SU-DHL-6 (cell line): ENCODE measurements around the gene FAM171A1.

ENCODE experiments used
- H2AFZ ChIP-seq: fragments of 200-600 bp; sonication (generic); 2 replicates; pipeline ENCODE4 v1.6.1; 2014; ENCODE audit warnings: low read depth, mild to moderate bottlenecking, moderate library complexity, mixed read lengths, antibody characterized with exemption, low read length; ENCODE audit not compliant: severe bottlenecking
- H3F3A ChIP-seq: fragments of 200-600 bp; shearing (Covaris generic); 2 replicates; pipeline ENCODE4 v1.6.0; 2016; ENCODE audit warnings: antibody characterized with exemption, mild to moderate bottlenecking; ENCODE audit not compliant: insufficient read depth
- H3K27ac ChIP-seq: fragments of 200-600 bp; sonication (generic); 2 replicates; pipeline ENCODE4 v1.5.1; 2016; ENCODE audit warnings: low read depth, mild to moderate bottlenecking, low read length, moderate library complexity, mixed read lengths
- H3K27me3 ChIP-seq: fragments of 200-600 bp; sonication (generic), shearing (Covaris generic); 2 replicates; pipeline ENCODE4 v1.6.0; 2014; ENCODE audit warnings: mild to moderate bottlenecking, low read length
- H3K36me3 ChIP-seq: fragments of 200-600 bp; sonication (generic); 2 replicates; pipeline ENCODE4 v1.6.1; 2014; ENCODE audit warnings: mild to moderate bottlenecking, low read length, mixed read lengths
- H3K4me2 ChIP-seq: fragments of 300-600, 200-600 bp; shearing (Covaris generic), sonication (generic); 2 replicates; pipeline ENCODE4 v1.6.0; 2014; ENCODE audit warnings: low read length, low read depth, mild to moderate bottlenecking; ENCODE audit not compliant: poor library complexity, severe bottlenecking
- H3K4me3 ChIP-seq: fragments of 200-600 bp; sonication (generic); 2 replicates; pipeline ENCODE4 v1.5.1; 2014; ENCODE audit warnings: antibody characterized with exemption, low read length, mild to moderate bottlenecking, mixed read lengths; ENCODE audit not compliant: insufficient read depth, poor library complexity, severe bottlenecking
- H3K79me2 ChIP-seq: fragments of 200-600 bp; sonication (generic); 2 replicates; pipeline ENCODE4 v1.6.1; 2014; ENCODE audit warnings: mild to moderate bottlenecking, low read length, moderate library complexity; ENCODE audit not compliant: insufficient read depth
- H3K9ac ChIP-seq: fragments of 200-600 bp; sonication (generic); 2 replicates; pipeline ENCODE4 v1.7.0; 2014; ENCODE audit warnings: mild to moderate bottlenecking, low read length
- H3K9me2 ChIP-seq: fragments of 200-600 bp; sonication (generic); replicated peaks from 2 replicates; pipeline ENCODE4 v1.6.1; 2014; ENCODE audit warnings: low read length; ENCODE audit not compliant: insufficient read depth
- H3K9me3 ChIP-seq: fragments of 200-600 bp; sonication (generic); 2 replicates; pipeline ENCODE4 v1.6.1; 2014; ENCODE audit warnings: low read length, mixed read lengths; ENCODE audit not compliant: insufficient read depth
- H4K20me1 ChIP-seq: fragments of 200-600 bp; sonication (generic); 2 replicates; pipeline ENCODE4 v1.6.1; 2014; ENCODE audit warnings: low read depth, mild to moderate bottlenecking, antibody characterized with exemption, low read length, moderate library complexity, mixed read lengths
- EZH2phosphoT487 ChIP-seq: fragments of 200-600 bp; sonication (generic), shearing (Covaris generic); conservative IDR thresholded peaks from 2 replicates; pipeline ENCODE4 v1.6.1; 2018; ENCODE audit warnings: mild to moderate bottlenecking, antibody characterized with exemption, low read length, moderate library complexity, mixed read lengths
- TF ChIP-seq, protein P1 (sequence below): fragments of 200-600 bp; sonication (generic); IDR thresholded peaks from one replicate; pipeline ENCODE4 v1.5.1; 2017; ENCODE audit warnings: antibody characterized with exemption, mild to moderate bottlenecking, low read length, moderate library complexity; ENCODE audit not compliant: insufficient read depth, poor library complexity, severe bottlenecking

Gene FAM171A1

DNA sequence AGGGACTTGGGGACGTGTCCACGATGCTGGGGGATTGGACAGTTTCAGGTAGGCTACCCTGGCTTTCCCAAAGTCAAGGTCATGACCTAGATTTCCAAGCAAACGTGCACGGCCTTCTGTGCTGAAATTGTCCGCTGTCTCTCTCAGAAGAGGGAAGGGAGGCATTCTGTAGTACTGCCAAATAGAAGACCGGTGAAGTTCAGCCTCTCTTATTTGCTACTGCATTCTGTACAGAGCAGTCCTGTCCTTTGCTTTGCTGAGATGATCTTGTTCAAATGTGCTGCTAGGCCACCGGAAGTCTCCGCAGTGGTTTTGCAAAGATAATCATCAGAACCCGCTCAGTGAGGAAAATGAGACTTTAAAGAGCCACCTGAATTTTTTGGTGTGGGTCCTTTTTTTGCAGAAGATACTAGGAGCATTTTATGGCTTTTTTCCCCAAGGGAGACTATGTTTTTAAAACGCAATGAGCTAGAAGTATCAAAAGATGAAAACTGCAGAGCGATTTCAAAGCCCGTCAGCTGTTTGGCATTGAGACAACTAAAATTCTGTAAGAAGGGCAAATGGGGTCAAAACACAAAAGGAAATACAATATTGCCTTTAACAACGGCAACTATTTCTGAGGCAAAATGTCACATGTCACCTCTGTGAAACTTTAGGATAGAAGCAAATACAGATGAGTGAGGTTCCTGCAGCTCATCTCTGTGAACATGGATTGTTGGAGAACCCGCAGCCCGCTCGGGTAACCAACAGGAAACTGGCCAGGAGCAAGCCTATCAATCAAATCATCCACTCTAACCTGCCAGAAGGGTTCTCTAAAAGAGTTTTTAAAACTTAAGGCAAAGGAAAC lies 201.3 kb downstream of the FAM171A1 start:
- H3K27me3 ChIP-seq, result 0 out of 2 replicates have a peak, but pooled peaks cover 4% of the 10 kb centered on the region
- H3K9me3 ChIP-seq, result no peaks in the 10 kb centered on the region
- no peak overlapping the region for H3K4me3 ChIP-seq
- H3K9me2 ChIP-seq, result no peaks in the 10 kb centered on the region
- H3K4me2 ChIP-seq, result no peak overlapping the region
- no peaks in the 10 kb centered on the region for H4K20me1 ChIP-seq
- TF ChIP-seq, protein P1, sequence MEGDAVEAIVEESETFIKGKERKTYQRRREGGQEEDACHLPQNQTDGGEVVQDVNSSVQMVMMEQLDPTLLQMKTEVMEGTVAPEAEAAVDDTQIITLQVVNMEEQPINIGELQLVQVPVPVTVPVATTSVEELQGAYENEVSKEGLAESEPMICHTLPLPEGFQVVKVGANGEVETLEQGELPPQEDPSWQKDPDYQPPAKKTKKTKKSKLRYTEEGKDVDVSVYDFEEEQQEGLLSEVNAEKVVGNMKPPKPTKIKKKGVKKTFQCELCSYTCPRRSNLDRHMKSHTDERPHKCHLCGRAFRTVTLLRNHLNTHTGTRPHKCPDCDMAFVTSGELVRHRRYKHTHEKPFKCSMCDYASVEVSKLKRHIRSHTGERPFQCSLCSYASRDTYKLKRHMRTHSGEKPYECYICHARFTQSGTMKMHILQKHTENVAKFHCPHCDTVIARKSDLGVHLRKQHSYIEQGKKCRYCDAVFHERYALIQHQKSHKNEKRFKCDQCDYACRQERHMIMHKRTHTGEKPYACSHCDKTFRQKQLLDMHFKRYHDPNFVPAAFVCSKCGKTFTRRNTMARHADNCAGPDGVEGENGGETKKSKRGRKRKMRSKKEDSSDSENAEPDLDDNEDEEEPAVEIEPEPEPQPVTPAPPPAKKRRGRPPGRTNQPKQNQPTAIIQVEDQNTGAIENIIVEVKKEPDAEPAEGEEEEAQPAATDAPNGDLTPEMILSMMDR, result no peak
- TF ChIP-seq EZH2phosphoT487, result no peak
- H3F3A ChIP-seq, result no peaks in the 10 kb centered on the region
- H3K36me3 ChIP-seq, result no peaks in the 10 kb centered on the region
- H3K27ac ChIP-seq, result no peak overlapping the region
- no peaks in the 10 kb centered on the region for H3K79me2 ChIP-seq
- H3K9ac ChIP-seq, result no peak overlapping the region
- H2AFZ ChIP-seq, result no peak overlapping the region

DNA sequence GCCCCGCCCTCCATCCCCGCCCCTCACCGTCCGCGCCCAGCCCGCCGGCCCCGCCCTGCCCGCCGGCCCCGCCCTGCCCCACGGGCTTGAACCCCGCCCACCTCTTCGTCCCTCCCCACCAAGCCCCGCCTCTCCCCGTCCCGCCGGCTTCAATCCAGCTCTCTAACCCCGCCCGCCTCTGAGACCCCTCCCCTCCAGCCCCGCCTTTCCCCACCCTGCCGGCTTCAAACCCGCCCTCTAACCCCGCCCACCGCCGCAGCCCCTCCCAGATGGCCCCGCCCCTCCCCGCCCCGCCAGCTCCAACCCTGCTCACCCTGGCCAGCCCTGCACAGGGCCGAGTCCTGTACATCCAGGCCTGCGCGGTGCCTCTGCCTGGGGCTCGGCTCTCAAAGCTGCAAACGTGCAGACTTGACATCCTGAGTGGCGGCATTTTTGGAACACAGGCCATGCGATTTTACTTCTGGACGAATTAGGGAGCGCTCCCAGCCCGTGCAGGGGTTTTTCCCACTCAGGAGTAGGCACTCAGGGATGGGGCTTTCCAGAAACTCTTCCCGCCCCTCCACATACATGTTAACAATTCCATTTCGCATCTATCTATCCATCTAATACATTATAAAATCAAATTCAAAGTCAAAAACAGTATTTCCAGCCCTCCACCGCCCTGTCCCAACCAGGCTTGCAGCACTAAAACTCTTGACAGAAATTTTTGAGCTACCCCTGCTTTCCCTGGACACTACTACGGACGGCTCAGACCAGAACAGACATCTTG lies 202.1 kb downstream of the FAM171A1 start:
- Histone ChIP-seq H3K9ac (no peak overlapping the region), H3K4me3 (no peak overlapping the region)

DNA sequence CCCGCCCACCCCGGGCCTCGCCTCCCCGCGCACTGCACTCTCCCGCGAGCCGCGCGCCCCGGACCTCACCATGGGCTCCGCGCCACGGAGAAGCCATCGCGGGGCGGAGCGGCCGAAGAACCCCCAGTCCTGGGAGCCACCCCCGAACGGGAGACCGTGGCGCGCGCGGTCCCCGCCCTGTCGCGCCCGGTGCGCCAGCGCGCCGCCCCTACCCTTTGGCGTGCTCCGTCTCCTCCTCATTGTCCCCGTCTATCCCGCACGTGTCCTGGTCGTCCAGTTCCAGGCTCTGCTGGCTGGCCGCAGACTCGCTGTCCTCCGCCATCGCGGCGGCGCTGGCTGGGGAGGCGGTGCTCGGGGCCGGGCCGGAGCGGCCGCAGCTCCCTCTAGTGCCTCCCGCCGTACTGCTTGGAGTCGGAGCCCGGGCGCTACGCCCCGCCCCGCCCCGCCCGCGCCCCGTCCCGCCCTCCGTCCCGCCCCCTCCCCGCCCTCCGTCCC lies 202.8 kb downstream of the FAM171A1 start, which contains the start of gene NMT2:
NMT2 (minus strand) TSS at position 403 of the 495 bp plus-strand sequence; CDS start at position 322, 81 bp downstream.
- no peaks in the 10 kb centered on the region for H3K79me2 ChIP-seq
- no peaks in the 10 kb centered on the region for H3K9me3 ChIP-seq
- TF ChIP-seq, protein P1, result no peak
- TF ChIP-seq EZH2phosphoT487, result no peak
- H3K27me3 ChIP-seq, result 0 out of 2 replicates have a peak, but pooled peaks cover 4% of the 10 kb centered on the region
- H3F3A ChIP-seq, result no peaks in the 10 kb centered on the region
- no peak within 1 kb of the TSS for H3K27ac ChIP-seq
- H3K4me3 ChIP-seq, result peak within 1 kb of the TSS; percentile 87
- H3K9ac ChIP-seq, result peak within 1 kb of the TSS; percentile 47
- no peaks in the 10 kb centered on the region for H4K20me1 ChIP-seq
- no peaks in the 10 kb centered on the region for H3K36me3 ChIP-seq
- H3K4me2 ChIP-seq, result peak within 1 kb of the TSS; percentile 81
- H3K9me2 ChIP-seq, result no peaks in the 10 kb centered on the region
- peak within 1 kb of the TSS; percentile 89 for H2AFZ ChIP-seq

More for the DNA sequence above, 202.1 kb downstream of the FAM171A1 start:
- Histone ChIP-seq H3F3A (no peaks in the 10 kb centered on the region), H3K36me3 (no peaks in the 10 kb centered on the region), H3K27me3 (0 out of 2 replicates have a peak, but pooled peaks cover 4% of the 10 kb centered on the region), H3K27ac (no peak overlapping the region), H3K4me2 (peak overlapping the region; percentile 52), H3K9me2 (no peaks in the 10 kb centered on the region), H3K9me3 (no peaks in the 10 kb centered on the region), H2AFZ (no peak overlapping the region), H4K20me1 (no peaks in the 10 kb centered on the region), H3K79me2 (no peaks in the 10 kb centered on the region)
- no peak for TF ChIP-seq EZH2phosphoT487
- TF ChIP-seq, protein P1, result no peak
